ENCODE measurements around the gene CYFIP2.

Gene CYFIP2

GRCh38 chr5:157358871-157359270 lies 92.9 kb downstream of the CYFIP2 start:
- no peak for DNase-seq (ENCODE audit: low spot score)

GRCh38 chr5:157359356-157360055 lies 93.6 kb downstream of the CYFIP2 start:
- peak; percentile 27 for DNase-seq (ENCODE audit: low spot score)

- DNase-seq (ENCODE audit: low spot score), result peak; percentile 7
These were observed 96.1 kb downstream of the CYFIP2 start for GRCh38 chr5:157362012-157362411.

GRCh38 chr5:157362502-157362901 lies 96.6 kb downstream of the CYFIP2 start:
- DNase-seq (ENCODE audit: low spot score), result no peak

- no peak for DNase-seq (ENCODE audit: low spot score)
These were observed 97.1 kb downstream of the CYFIP2 start for GRCh38 chr5:157362982-157363381.

- no peak for DNase-seq (ENCODE audit: low spot score)
These were observed 99.8 kb downstream of the CYFIP2 start for GRCh38 chr5:157365732-157366131.

- DNase-seq (ENCODE audit: low spot score), result peak; percentile 66
These were observed 101.1 kb downstream of the CYFIP2 start for GRCh38 chr5:157366741-157367674.

- DNase-seq (ENCODE audit: low spot score), result no peak
These were observed 103.6 kb downstream of the CYFIP2 start for GRCh38 chr5:157369507-157369906.

GRCh38 chr5:157370967-157371366 lies 105.0 kb downstream of the CYFIP2 start:
- no peak for DNase-seq (ENCODE audit: low spot score)

GRCh38 chr5:157371655-157372471 lies 105.9 kb downstream of the CYFIP2 start:
- peak; percentile 20 for DNase-seq (ENCODE audit: low spot score)

GRCh38 chr5:157372472-157372822 lies 106.5 kb downstream of the CYFIP2 start:
- DNase-seq (ENCODE audit: low spot score), result no peak

- no peak for DNase-seq (ENCODE audit: low spot score)
These were observed 112.6 kb downstream of the CYFIP2 start for GRCh38 chr5:157378509-157378908.

GRCh38 chr5:157379983-157380382 lies 114.1 kb downstream of the CYFIP2 start:
- DNase-seq (ENCODE audit: low spot score), result no peak

GRCh38 chr5:157381746-157382145 lies 115.8 kb downstream of the CYFIP2 start:
- no peak for DNase-seq (ENCODE audit: low spot score)

- no peak for DNase-seq (ENCODE audit: low spot score)
These were observed 117.3 kb downstream of the CYFIP2 start for GRCh38 chr5:157382996-157383800.

GRCh38 chr5:157384971-157385709 lies 119.2 kb downstream of the CYFIP2 start:
- peak; percentile 93 for DNase-seq (ENCODE audit: low spot score)

- no peak for DNase-seq (ENCODE audit: low spot score)
These were observed 121.2 kb downstream of the CYFIP2 start for GRCh38 chr5:157387041-157387563.

- peak; percentile 83 for DNase-seq (ENCODE audit: low spot score)
These were observed 121.8 kb downstream of the CYFIP2 start for GRCh38 chr5:157387683-157388093.

- no peak for DNase-seq (ENCODE audit: low spot score)
These were observed 122.3 kb downstream of the CYFIP2 start for GRCh38 chr5:157388111-157388710.

- no peak for DNase-seq (ENCODE audit: low spot score)
These were observed 123.2 kb downstream of the CYFIP2 start for GRCh38 chr5:157389103-157389502.
